IPS-18a (cell line): ENCODE measurements around the gene SUSD1.
"Not testable (repeated sequence)": the region's sequence is repeated elsewhere in the genome, so short reads cannot be mapped to it uniquely, and the experiment has no call there.

ENCODE experiments used
- H3K27ac ChIP-seq: one replicate; pipeline ENCODE4 v1.5.1; 2013; ENCODE audit warnings: low read length
- H3K27me3 ChIP-seq: one replicate; pipeline ENCODE4 v1.6.1; 2013; ENCODE audit warnings: mild to moderate bottlenecking, low read length; ENCODE audit not compliant: control insufficient read depth, insufficient read depth
- H3K36me3 ChIP-seq: one replicate; pipeline ENCODE4 v1.6.1; 2013; ENCODE audit warnings: low read depth, low read length; ENCODE audit not compliant: control insufficient read depth
- H3K4me1 ChIP-seq: one replicate; pipeline ENCODE4 v1.6.1; 2013; ENCODE audit warnings: low read depth, low read length; ENCODE audit not compliant: control insufficient read depth
- H3K4me3 ChIP-seq: one replicate; pipeline ENCODE4 v1.5.1; 2013; ENCODE audit warnings: low read length
- H3K9ac ChIP-seq: one replicate; pipeline ENCODE4 v1.6.1; 2013; ENCODE audit warnings: mild to moderate bottlenecking, low read length, moderate library complexity
- H3K9me3 ChIP-seq: one replicate; pipeline ENCODE4 v1.6.1; 2013; ENCODE audit warnings: low read depth, low read length; ENCODE audit not compliant: control insufficient read depth

SUSD1 gene

DNA sequence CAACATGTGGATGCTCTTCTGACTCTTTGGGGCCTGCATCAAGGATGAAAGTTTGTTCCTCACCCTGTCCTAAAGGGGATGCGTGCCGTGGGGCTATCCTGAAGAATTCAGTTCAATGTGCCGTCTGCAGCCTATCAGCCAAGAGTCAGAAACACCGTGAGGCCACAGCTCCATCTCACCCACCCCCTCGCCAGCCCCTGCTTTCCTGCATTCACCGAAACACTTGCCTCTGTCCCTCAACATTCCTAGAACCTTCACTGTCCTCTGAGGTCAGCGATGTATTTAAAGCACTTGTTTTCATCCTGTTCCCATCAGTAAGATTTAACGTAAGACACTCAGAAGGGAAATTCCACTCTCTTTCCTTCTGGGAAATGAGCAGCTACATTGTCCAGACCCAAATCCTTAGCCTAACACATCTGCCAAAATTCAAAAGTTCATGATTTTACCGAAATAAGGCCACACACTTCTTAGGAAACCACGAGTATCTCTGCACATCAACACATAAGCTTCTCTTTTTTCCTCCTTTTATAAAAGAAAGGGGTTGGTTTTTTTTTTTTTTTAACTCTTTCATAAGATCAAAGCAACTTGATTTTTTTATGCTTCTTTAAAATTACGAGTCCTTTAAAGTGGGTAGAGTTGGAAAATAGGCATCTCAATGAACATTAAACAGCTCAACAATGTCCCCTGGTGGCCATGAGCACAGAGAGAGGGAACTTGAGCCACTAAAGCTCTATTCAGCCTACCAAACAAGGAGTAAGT, 100.7 kb downstream of the SUSD1 start:
- Histone ChIP-seq H3K9ac (no peak overlapping the region), H3K4me1 (peaks cover 4% of the 10 kb centered on the region), H3K4me3 (no peak overlapping the region), H3K9me3 (no peaks in the 10 kb centered on the region), H3K36me3 (no peaks in the 10 kb centered on the region), H3K27ac (no peak overlapping the region), H3K27me3 (no peaks in the 10 kb centered on the region)

DNA sequence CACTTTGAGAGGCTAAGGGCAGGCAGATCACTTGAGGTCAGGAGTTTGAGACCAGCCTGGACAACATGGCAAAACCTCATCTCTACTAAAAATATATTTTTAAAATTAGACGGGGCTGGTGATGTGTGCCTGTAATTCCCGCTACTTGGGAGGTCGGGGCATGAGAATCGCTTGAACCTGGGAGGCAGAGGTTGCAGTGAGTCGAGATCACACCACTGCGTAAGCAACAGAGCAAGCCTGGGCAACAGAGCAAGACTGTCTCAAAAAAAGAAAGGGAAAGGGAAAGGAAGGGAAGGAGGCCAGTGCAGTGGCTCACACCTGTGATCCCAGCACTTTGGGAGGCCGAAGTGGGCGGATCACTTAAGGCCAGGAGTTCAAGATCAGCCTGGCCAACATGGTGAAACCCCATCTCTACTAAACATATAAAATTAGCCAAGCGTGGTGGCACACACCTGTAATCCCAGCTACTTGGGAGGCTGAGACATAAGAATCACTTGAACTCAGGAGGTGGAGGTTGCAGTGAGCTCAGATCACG, 101.4 kb downstream of the SUSD1 start:
- H3K36me3 ChIP-seq, H3K4me3 ChIP-seq, H3K9me3 ChIP-seq, H3K4me1 ChIP-seq, H3K27ac ChIP-seq, H3K27me3 ChIP-seq, H3K9ac ChIP-seq: not testable (repeated sequence)

DNA sequence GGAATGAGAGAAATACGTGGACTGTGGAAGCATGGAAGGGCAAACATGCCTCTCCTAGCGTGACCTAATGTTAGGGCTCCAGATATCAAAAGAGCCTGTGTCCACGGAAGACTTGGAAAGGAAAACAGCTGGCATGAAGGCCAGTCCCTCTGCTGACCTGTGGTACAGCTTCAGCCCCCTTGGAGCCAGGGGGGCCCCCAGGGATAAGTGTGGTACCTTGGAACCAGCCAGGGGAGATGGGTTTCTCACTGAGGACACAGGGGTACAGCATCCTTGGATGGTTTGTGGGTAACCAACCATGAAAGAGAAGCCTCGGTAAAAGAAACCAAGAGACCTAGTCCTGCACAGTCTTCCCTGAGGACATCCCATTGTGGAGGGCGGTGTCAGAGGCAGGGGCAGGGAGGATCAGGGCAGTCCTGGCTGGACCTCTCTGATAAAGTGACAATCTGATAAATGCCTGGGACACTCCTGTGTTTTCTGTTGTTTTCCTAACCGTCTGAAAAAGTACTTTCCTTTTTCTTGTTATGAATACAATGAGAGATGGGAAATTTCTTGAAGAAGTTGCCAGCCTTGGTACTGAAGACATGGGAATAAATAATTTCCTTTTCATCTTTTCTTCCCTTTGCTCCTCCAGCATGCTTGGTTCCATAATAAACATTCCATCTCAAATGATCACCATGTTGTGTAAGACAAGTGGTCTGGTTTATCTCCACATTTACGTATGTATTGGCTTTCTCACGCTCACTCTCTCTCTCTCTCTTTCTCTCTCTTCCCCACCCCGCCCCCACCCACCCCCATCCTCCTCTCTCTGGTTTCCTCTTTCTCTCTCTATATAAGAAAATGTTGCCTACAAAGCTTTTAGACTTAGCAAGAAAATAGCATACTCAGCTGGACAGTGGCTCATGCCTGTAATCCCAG, 102.1 kb downstream of the SUSD1 start:
- no peak overlapping the region for H3K9ac ChIP-seq
- H3K27ac ChIP-seq: no peak overlapping the region
- no peaks in the 10 kb centered on the region for H3K27me3 ChIP-seq
- H3K9me3 ChIP-seq: no peaks in the 10 kb centered on the region
- no peaks in the 10 kb centered on the region for H3K36me3 ChIP-seq
- H3K4me3 ChIP-seq: no peak overlapping the region
- H3K4me1 ChIP-seq: peaks cover 4% of the 10 kb centered on the region

DNA sequence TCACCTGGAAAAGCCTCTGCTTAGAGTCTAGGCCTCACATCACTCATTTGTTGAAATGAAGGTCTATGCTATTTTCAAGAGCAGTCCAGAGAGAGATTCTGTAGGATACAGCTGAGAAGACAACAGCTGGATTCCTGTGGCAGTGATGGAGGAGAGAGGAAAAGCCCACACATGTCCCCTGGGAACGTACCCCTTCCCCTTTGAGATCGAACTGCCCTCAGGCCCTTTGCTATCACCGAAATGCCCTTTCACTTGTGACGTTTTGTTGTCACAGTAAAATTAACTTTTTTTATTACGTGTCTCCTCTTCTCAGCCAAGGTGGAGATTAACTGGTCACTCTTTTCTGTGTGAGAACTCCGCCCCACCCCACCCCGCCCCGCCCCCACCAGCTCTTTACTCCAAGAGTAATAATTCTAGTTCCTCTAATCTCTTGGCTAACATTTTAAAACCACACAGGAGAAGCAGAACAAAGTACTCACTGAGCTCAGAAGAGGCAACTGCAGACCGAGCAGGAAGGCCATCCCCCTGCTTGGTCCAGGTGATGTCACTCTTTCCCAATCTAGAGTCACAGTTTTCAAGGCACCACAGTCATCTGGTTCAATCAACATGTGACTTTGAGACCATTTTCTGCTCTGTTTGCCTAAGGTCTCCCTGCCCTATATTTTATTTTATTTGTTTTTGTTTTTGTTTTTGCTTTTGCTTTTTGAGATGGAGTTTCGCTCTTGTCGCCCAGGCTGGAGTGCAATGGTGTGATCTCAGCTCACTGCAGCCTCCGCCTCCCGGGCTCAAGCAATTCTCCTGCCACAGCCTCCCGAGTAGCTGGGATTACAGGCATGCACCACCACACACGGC, 105.6 kb downstream of the SUSD1 start:
- peaks cover 14% of the 10 kb centered on the region for H3K4me1 ChIP-seq
- no peak overlapping the region for H3K27ac ChIP-seq
- H3K36me3 ChIP-seq: no peaks in the 10 kb centered on the region
- no peak overlapping the region for H3K4me3 ChIP-seq
- no peak overlapping the region for H3K9ac ChIP-seq
- no peaks in the 10 kb centered on the region for H3K27me3 ChIP-seq
- no peaks in the 10 kb centered on the region for H3K9me3 ChIP-seq

DNA sequence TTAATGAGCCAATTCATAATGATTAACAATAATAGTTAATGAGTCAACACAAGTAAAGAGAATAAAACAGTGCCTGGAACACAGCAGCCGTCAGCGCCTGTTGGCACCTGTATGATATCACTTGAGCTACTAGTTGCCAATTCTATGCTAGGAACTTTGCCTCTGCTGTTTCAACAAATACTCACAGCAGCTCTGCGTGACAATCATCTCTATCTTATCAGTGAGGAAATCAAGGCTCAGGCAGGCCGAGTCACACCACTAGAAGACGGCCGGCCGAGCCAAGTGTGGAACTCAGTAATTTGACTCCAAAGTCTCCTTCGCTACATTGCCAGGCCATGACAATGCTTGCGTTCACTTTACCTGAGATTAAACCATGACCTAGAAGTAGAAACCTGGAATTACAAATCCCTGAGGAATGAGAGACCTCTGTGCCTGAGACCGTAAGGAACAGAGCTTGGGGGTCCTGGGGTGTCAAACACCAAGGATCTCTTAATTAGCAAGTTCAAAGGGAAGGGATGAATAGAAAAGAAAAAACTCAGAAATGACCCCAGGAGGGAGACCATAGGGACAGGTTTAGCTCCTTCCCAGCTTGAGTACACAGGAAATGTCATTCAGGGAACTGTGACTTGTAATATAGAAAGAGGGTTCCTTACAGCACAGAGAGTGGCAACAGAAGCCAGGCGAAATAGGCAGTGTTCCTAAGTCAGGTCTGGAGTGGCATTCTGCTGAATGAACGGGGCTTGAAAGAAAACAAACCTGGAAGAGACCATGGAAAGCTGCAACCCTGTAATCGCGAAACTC, 109.1 kb downstream of the SUSD1 start:
- Histone ChIP-seq H3K36me3 (no peaks in the 10 kb centered on the region), H3K27me3 (no peaks in the 10 kb centered on the region), H3K4me3 (no peak overlapping the region), H3K4me1 (peaks cover 11% of the 10 kb centered on the region), H3K9ac (no peak overlapping the region), H3K9me3 (no peaks in the 10 kb centered on the region), H3K27ac (no peak overlapping the region)

DNA sequence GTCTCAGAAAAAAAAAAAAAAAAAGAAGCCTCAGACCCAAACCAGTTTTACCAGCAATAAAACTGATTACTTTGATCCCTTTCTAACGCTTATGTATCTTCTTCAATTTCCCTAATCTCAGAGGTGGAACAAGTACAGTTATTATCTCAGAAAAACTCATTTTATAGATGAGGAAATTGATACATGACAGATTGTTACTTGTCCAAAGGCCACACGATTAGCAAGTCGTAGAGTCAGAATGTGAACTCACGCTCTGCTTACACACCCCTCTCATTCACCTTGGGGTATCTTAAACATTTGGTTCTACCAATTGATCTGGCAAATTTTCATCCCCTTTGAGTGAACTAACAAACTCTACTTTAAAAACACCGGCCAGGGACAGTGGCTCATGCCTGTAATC, 110.2 kb downstream of the SUSD1 start:
- no peaks in the 10 kb centered on the region for H3K9me3 ChIP-seq
- no peaks in the 10 kb centered on the region for H3K27me3 ChIP-seq
- H3K27ac ChIP-seq: no peak overlapping the region
- H3K36me3 ChIP-seq: no peaks in the 10 kb centered on the region
- H3K4me3 ChIP-seq: no peak overlapping the region
- H3K9ac ChIP-seq: no peak overlapping the region
- H3K4me1 ChIP-seq: peaks cover 11% of the 10 kb centered on the region

DNA sequence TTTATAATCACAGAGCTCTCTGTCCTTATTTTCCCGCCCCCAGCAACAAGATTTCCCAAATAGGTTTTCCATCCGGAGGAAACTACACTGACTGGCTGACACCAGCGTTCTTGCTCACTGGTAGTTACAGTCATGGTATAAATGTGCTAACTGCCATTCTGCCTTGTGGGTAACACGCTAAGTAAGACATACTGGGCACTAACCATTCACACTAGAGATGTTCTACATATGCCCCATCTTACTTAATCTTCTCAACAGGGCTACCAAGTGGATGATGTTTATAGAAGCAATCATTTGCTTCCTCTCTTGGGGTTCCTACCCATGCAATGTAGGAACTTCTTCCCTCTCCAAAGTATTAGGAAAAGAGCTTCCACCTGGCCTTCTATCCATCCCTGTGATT, 111.5 kb downstream of the SUSD1 start:
- Histone ChIP-seq H3K9ac (no peak overlapping the region), H3K4me3 (no peak overlapping the region), H3K27ac (no peak overlapping the region), H3K9me3 (no peaks in the 10 kb centered on the region), H3K27me3 (no peaks in the 10 kb centered on the region), H3K4me1 (peaks cover 11% of the 10 kb centered on the region), H3K36me3 (no peaks in the 10 kb centered on the region)

DNA sequence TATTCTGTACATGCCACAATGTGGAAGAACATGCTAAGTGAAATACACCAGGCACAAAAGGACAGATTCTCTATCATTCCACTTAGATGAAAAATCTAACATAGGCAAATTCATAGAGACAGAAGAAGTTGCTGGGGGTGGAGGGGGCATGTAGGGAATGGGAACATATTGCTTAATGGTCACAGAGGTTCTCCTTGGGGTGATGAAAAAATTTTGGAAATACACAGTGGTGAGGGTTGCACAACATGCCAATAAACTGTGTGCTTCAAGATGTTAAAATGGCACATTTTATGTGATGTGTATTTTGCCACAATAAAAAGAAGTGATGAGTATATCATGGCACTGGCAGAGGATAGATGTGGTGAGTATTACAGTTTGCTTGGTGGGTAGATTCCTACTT, 111.9 kb downstream of the SUSD1 start:
- Histone ChIP-seq H3K9ac (no peak overlapping the region), H3K27me3 (no peaks in the 10 kb centered on the region), H3K9me3 (no peaks in the 10 kb centered on the region), H3K36me3 (no peaks in the 10 kb centered on the region), H3K4me3 (no peak overlapping the region), H3K27ac (no peak overlapping the region), H3K4me1 (peaks cover 11% of the 10 kb centered on the region)

DNA sequence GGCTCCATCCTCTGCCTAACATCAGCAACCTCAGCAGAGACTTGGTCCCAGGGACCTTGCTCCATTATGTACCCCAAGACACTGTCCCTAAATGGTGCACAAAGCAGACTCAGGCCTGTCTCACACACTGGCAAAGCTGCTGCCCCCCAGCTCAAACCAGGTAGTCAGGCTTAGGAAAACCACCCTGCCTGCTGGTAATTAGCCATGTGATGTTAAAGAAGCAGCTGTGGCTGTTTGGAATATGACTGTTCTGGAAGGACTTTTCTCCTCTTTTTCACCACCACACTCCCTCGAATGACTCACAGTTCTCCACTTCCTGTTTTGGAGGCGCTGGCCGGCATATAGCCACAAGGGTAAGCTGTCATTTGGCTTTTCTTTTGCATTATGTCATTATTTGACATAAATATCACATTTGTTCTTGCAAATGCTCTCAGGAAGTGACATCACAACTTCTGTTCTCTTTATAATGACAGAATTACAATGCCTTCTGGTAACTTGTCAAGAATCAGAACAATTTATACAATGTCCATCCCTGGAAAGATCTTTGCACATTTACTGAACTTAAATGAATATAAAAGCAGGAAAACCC, 113.9 kb downstream of the SUSD1 start:
- Histone ChIP-seq H3K4me1 (peaks cover 7% of the 10 kb centered on the region), H3K27me3 (no peaks in the 10 kb centered on the region), H3K36me3 (no peaks in the 10 kb centered on the region), H3K9me3 (no peaks in the 10 kb centered on the region), H3K27ac (no peak overlapping the region), H3K4me3 (no peak overlapping the region), H3K9ac (no peak overlapping the region)

DNA sequence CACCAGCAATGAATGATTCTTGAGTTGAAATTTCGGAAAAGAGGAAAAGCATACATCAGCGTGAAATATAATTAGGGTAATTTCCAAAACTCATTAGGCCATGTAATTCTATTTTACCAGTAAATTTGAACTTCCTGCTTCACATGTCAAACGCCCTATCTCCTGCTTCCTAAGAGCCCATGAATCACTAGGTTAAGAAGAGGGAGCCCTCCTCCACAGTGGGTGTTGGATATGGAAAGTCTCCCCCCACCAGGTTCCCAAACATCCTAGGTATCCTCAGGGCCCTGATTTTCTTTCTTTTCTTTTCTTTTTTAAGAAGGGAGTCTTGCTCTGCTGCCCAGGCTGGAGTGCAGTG, 115.2 kb downstream of the SUSD1 start:
- no peak overlapping the region for H3K27ac ChIP-seq

More for the DNA sequence above, 115.2 kb downstream of the SUSD1 start:
- Histone ChIP-seq H3K4me1 (no peaks in the 10 kb centered on the region), H3K27me3 (no peaks in the 10 kb centered on the region), H3K9me3 (no peaks in the 10 kb centered on the region), H3K9ac (no peak overlapping the region), H3K36me3 (no peaks in the 10 kb centered on the region), H3K4me3 (no peak overlapping the region)
